GM12873 (cell line): Measurements from ENCODE around the gene NGB.

Source experiments
- CTCF ChIP-seq: IDR thresholded peaks from 2 replicates; pipeline ENCODE4 v1.5.1; 2012; ENCODE audit warnings: low read depth, mild to moderate bottlenecking, moderate library complexity, low read length, control low read depth; ENCODE audit not compliant: insufficient read depth; ENCODE audit errors: missing control alignments

Gene NGB

GRCh38 chr14:77222546-77223225 is 48.3 kb downstream of the NGB start:
- TF ChIP-seq CTCF, result no peak

- TF ChIP-seq CTCF, result no peak
Measured at GRCh38 chr14:77221241-77221871, 49.6 kb downstream of the NGB start.

- no peak for TF ChIP-seq CTCF
Measured at GRCh38 chr14:77220246-77221017, 50.6 kb downstream of the NGB start.

- no peak for TF ChIP-seq CTCF
Measured at GRCh38 chr14:77219591-77219990, 51.4 kb downstream of the NGB start.

- TF ChIP-seq CTCF, result no peak
Measured at GRCh38 chr14:77217551-77217950, 53.5 kb downstream of the NGB start.
